Liver (tissue), 9 donors: Measurements from ENCODE around the gene NDUFB2. TPM values are rescaled to one million over a fixed set of nuclear protein-coding genes. Genes with fewer than 3 reads are reported as not detected.

Experiments
- DNase-seq: peaks from one replicate; pipeline ENCODE4 v3.0.0-alpha.2; 2017; ENCODE audit warnings: low spot score
- H3K27ac ChIP-seq, 2 donors: one replicate each; pipeline ENCODE4 v1.7.0; 2013; ENCODE audit warnings: inconsistent platforms in 2 of 2, low read length in 2 of 2, control low read depth in 1 of 2, low read depth in 1 of 2, mild to moderate bottlenecking in 1 of 2
- H3K27me3 ChIP-seq, 4 donors: one replicate each; pipeline versions ENCODE4 v1.6.1 to v1.7.0; 2013; ENCODE audit warnings: low read length in 3 of 4, inconsistent platforms in 1 of 4, mild to moderate bottlenecking in 1 of 4, moderate library complexity in 1 of 4; ENCODE audit not compliant: control insufficient read depth in 4 of 4, insufficient read depth in 4 of 4
- H3K36me3 ChIP-seq, 4 donors: one replicate each; pipeline versions ENCODE4 v1.6.1 to v1.7.0; 2013; ENCODE audit warnings: low read length in 3 of 4, mild to moderate bottlenecking in 3 of 4, low read depth in 1 of 4, moderate library complexity in 1 of 4; ENCODE audit not compliant: control insufficient read depth in 4 of 4, insufficient read depth in 3 of 4
- H3K4me1 ChIP-seq, 4 donors: one replicate each; pipeline versions ENCODE4 v1.6.1 to v1.7.0; 2013; ENCODE audit warnings: low read length in 3 of 4, mild to moderate bottlenecking in 3 of 4, moderate library complexity in 1 of 4; ENCODE audit not compliant: control insufficient read depth in 4 of 4, insufficient read depth in 4 of 4
- H3K4me3 ChIP-seq, 3 donors: one replicate each; pipeline versions ENCODE4 v1.6.1 to v1.7.0; 2013; ENCODE audit warnings: low read length in 3 of 3, control low read depth in 1 of 3, low read depth in 1 of 3, mild to moderate bottlenecking in 1 of 3
- H3K9ac ChIP-seq, 2 donors: one replicate each; pipeline ENCODE4 v1.7.0; 2013; ENCODE audit warnings: low read length in 2 of 2, mild to moderate bottlenecking in 2 of 2, moderate library complexity in 2 of 2, control low read depth in 1 of 2, low read depth in 1 of 2
- H3K9me3 ChIP-seq, 4 donors: one replicate each; pipeline versions ENCODE4 v1.6.1 to v1.7.0; 2013; ENCODE audit warnings: low read length in 3 of 4; ENCODE audit not compliant: control insufficient read depth in 4 of 4
- FOXA1 ChIP-seq: IDR thresholded peaks from 2 replicates; pipeline ENCODE4 v1.6.1; 2016; ENCODE audit warnings: antibody characterized with exemption
- FOXA2 ChIP-seq: IDR thresholded peaks from 2 replicates; pipeline ENCODE4 v1.6.1; 2016; ENCODE audit warnings: antibody characterized with exemption
- HNF4A ChIP-seq, 2 donors: conservative IDR thresholded peaks; 2 replicates each; pipeline ENCODE4 v1.6.1; 2016; ENCODE audit warnings: antibody characterized with exemption in 2 of 2, mild to moderate bottlenecking in 2 of 2
- NR2F2 ChIP-seq: IDR thresholded peaks from 2 replicates; pipeline ENCODE4 v1.6.1; 2016; ENCODE audit warnings: antibody characterized with exemption
- RAD21 ChIP-seq, 2 donors: IDR thresholded peaks; 2 replicates each; pipeline ENCODE4 v1.6.1; 2016; ENCODE audit warnings: antibody characterized with exemption in 2 of 2, mild to moderate bottlenecking in 2 of 2
- RXRA ChIP-seq, 2 donors: IDR thresholded peaks; 2 replicates each; pipeline ENCODE4 v1.6.1; 2017 to 2018; ENCODE audit warnings: antibody characterized with exemption in 2 of 2, mild to moderate bottlenecking in 1 of 2
- SP1 ChIP-seq: IDR thresholded peaks from 2 replicates; pipeline ENCODE4 v1.6.1; 2018; ENCODE audit warnings: antibody characterized with exemption, mild to moderate bottlenecking
- TAF1 ChIP-seq: conservative IDR thresholded peaks from 2 replicates; pipeline ENCODE4 v1.6.1; 2016; ENCODE audit warnings: antibody characterized with exemption, mild to moderate bottlenecking
- YY1 ChIP-seq: IDR thresholded peaks from 2 replicates; pipeline ENCODE4 v1.6.1; 2016; ENCODE audit warnings: antibody characterized with exemption, mild to moderate bottlenecking
- WGBS: extraction: QIAGEN DNeasy Blood & Tissue Kit; methylation state at CpG from one replicate; pipeline ENCODE4 v1.1.7; 2013; 5-methylcytosine and 5-hydroxymethylcytosine counted together
- polyA plus RNA-seq, 2 donors: library from polyadenylated mRNA; stranded (reverse) in 1 of 2; unstranded in 1 of 2; fragments of 200-250 nt in 1 of 2; fragments of >200 nt in 1 of 2; fragmentation: Nextera tagmentation in 1 of 2; extraction: Ambion mirVana in 1 of 2; gene quantifications; one replicate each; pipeline versions ENCODE4 v1.2.1 to v1.2.3, GENCODE V29; 2013 to 2015
- total RNA-seq, 2 donors: library from RNA; depleted of rRNA; stranded (reverse); fragments of >200 nt; gene quantifications; one replicate each; pipeline ENCODE4 v1.2.3, GENCODE V29; 2014
- TF ChIP-seq, protein P1 (sequence below): IDR thresholded peaks from 2 replicates; pipeline ENCODE4 v1.6.1; 2016; ENCODE audit warnings: antibody characterized with exemption, mild to moderate bottlenecking
- TF ChIP-seq, protein P2 (sequence below): fragments of 150-350 bp; IDR thresholded peaks from 2 replicates; pipeline ENCODE4 v1.5.1; 2017; ENCODE audit warnings: improper control_type of control experiment, low read depth, low read length; ENCODE audit not compliant: missing input control
- TF ChIP-seq, protein P3 (sequence below): IDR thresholded peaks from 2 replicates; pipeline ENCODE4 v1.6.1; 2016; ENCODE audit warnings: antibody characterized with exemption
- TF ChIP-seq, protein P4 (sequence below): IDR thresholded peaks from 2 replicates; pipeline ENCODE4 v1.6.1; 2016; ENCODE audit warnings: antibody characterized with exemption
- TF ChIP-seq, protein P5 (sequence below): IDR thresholded peaks from 2 replicates; pipeline ENCODE4 v1.6.1; 2016; ENCODE audit warnings: antibody characterized with exemption
- donor health status: healthy.
- donor health status: healthy.
- donor health status: healthy.
- donor health status: healthy.
- donor health status: healthy.

Gene NDUFB2
- total and polyA plus RNA-seq, 4 donors: 60.4 to 435 (median 150) TPM

DNA sequence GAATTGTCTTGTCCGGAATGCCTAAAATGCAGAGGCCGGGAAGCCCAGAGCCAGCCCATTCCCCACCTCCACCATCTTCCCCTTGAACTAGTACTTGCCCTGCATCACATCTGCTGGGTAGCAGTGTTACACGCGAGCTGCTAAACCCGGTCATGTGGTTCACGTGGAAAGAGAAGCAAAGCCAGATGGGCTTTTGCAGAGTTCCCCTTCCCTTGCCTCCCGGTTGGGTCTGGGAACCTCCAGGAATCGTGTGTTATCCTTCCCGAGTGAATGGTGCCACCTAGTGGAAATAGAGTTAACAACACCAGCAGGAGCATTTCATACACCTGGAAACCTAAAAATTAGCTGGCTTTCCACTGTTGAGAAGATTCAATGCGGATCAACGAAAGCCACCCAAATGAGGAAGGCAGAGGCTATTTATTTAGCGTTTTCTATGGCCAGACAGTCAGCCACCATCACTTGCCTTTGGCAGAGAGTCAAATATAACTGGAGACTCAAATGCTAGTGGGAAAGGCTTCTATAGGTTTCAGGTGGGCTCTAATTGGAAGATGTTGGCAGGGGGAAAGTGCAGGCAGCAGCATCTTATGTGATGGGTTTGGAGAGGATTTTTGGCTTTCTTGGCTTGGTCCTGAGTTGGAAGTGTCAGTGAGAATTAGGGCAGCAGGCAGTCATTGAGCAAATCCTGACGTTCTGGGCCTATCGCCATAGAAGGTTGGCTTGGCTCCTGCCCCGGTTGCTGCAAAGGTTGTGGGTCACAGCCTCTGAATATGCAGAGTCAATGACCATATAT, 43.0 kb upstream of the NDUFB2 start:
- H3K4me1 ChIP-seq: peaks cover 0 to 18% (median 10%) of the 10 kb centered on the region in 4 donors
- H3K27ac ChIP-seq: peak overlapping the region in 1 of 2 donors; percentile 33
- no peak overlapping the region for H3K4me3 ChIP-seq
- H3K9me3 ChIP-seq: no peaks in the 10 kb centered on the region
- no peak for DNase-seq
- 17% methylated on average over 15 of the region's 15 CpGs for WGBS
- H3K9ac ChIP-seq: no peak overlapping the region
- H3K36me3 ChIP-seq: no peaks in the 10 kb centered on the region
- TF ChIP-seq, protein P1, sequence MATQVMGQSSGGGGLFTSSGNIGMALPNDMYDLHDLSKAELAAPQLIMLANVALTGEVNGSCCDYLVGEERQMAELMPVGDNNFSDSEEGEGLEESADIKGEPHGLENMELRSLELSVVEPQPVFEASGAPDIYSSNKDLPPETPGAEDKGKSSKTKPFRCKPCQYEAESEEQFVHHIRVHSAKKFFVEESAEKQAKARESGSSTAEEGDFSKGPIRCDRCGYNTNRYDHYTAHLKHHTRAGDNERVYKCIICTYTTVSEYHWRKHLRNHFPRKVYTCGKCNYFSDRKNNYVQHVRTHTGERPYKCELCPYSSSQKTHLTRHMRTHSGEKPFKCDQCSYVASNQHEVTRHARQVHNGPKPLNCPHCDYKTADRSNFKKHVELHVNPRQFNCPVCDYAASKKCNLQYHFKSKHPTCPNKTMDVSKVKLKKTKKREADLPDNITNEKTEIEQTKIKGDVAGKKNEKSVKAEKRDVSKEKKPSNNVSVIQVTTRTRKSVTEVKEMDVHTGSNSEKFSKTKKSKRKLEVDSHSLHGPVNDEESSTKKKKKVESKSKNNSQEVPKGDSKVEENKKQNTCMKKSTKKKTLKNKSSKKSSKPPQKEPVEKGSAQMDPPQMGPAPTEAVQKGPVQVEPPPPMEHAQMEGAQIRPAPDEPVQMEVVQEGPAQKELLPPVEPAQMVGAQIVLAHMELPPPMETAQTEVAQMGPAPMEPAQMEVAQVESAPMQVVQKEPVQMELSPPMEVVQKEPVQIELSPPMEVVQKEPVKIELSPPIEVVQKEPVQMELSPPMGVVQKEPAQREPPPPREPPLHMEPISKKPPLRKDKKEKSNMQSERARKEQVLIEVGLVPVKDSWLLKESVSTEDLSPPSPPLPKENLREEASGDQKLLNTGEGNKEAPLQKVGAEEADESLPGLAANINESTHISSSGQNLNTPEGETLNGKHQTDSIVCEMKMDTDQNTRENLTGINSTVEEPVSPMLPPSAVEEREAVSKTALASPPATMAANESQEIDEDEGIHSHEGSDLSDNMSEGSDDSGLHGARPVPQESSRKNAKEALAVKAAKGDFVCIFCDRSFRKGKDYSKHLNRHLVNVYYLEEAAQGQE: no peak
- TF ChIP-seq, protein P2, sequence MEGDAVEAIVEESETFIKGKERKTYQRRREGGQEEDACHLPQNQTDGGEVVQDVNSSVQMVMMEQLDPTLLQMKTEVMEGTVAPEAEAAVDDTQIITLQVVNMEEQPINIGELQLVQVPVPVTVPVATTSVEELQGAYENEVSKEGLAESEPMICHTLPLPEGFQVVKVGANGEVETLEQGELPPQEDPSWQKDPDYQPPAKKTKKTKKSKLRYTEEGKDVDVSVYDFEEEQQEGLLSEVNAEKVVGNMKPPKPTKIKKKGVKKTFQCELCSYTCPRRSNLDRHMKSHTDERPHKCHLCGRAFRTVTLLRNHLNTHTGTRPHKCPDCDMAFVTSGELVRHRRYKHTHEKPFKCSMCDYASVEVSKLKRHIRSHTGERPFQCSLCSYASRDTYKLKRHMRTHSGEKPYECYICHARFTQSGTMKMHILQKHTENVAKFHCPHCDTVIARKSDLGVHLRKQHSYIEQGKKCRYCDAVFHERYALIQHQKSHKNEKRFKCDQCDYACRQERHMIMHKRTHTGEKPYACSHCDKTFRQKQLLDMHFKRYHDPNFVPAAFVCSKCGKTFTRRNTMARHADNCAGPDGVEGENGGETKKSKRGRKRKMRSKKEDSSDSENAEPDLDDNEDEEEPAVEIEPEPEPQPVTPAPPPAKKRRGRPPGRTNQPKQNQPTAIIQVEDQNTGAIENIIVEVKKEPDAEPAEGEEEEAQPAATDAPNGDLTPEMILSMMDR: peak; percentile 96
- TF ChIP-seq TAF1 (no peak), RXRA (IDR thresholded peaks at IDR 0.05) (peak; percentile 71 to 80), HNF4A (conservative IDR thresholded peaks at IDR 0.05) (peak; percentile 30 to 39), RAD21 (IDR thresholded peaks at IDR 0.05) (peak; percentile 99), YY1 (peak; percentile 60), SP1 (peak; percentile 53), NR2F2 (peak; percentile 17)
- TF ChIP-seq, protein P3, sequence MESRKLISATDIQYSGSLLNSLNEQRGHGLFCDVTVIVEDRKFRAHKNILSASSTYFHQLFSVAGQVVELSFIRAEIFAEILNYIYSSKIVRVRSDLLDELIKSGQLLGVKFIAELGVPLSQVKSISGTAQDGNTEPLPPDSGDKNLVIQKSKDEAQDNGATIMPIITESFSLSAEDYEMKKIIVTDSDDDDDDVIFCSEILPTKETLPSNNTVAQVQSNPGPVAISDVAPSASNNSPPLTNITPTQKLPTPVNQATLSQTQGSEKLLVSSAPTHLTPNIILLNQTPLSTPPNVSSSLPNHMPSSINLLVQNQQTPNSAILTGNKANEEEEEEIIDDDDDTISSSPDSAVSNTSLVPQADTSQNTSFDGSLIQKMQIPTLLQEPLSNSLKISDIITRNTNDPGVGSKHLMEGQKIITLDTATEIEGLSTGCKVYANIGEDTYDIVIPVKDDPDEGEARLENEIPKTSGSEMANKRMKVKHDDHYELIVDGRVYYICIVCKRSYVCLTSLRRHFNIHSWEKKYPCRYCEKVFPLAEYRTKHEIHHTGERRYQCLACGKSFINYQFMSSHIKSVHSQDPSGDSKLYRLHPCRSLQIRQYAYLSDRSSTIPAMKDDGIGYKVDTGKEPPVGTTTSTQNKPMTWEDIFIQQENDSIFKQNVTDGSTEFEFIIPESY: no peak
- TF ChIP-seq, protein P4, sequence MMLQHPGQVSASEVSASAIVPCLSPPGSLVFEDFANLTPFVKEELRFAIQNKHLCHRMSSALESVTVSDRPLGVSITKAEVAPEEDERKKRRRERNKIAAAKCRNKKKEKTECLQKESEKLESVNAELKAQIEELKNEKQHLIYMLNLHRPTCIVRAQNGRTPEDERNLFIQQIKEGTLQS: no peak
- no peaks in the 10 kb centered on the region for H3K27me3 ChIP-seq

DNA sequence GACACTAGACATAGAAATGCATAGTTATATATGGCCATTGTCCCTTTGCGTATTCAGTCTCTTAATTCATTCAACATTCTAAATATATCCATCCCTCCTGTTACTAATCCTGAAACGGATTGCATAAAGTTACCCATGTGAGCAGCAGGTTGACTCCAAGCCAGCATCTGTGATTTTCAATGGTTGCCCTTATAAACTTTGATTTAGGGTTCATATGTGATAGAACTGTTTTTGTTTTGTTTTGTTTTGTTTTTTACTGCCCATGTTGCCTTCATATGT, 42.5 kb upstream of the NDUFB2 start:
- DNase-seq: no peak
- Histone ChIP-seq H3K9me3 (no peaks in the 10 kb centered on the region), H3K4me1 (peaks cover 0 to 18% (median 10%) of the 10 kb centered on the region in 4 donors), H3K9ac (no peak overlapping the region), H3K36me3 (no peaks in the 10 kb centered on the region), H3K4me3 (no peak overlapping the region), H3K27me3 (no peaks in the 10 kb centered on the region), H3K27ac (no peak overlapping the region)
- TF ChIP-seq FOXA2 (no peak), FOXA1 (no peak), NR2F2 (peak; percentile 6), YY1 (no peak), HNF4A (conservative IDR thresholded peaks at IDR 0.05) (no peak)
- TF ChIP-seq, protein P5, sequence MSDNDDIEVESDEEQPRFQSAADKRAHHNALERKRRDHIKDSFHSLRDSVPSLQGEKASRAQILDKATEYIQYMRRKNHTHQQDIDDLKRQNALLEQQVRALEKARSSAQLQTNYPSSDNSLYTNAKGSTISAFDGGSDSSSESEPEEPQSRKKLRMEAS: no peak
- TF ChIP-seq, protein P3: no peak
- 36% methylated on average over 2 of the region's 2 CpGs for WGBS
